Forelimb muscle (tissue), 1 donor: ENCODE measurements around the gene ADGRG3. TPM values are rescaled to one million over a fixed set of nuclear protein-coding genes. Genes with fewer than 3 reads are reported as not detected.

Source experiments
- DNase-seq: peaks from one replicate; pipeline ENCODE4 v3.0.0-alpha.2; 2013; ENCODE audit warnings: low read depth
- polyA plus RNA-seq: library from polyadenylated mRNA; unstranded; fragments of 120-200 nt; gene quantifications from one replicate; pipeline ENCODE4 v1.2.1, GENCODE V29; 2013; ENCODE audit not compliant: insufficient read length

The ADGRG3 gene
- polyA plus RNA-seq, 1 donor = 0.29 TPM

- DNase-seq = no peak
Observed at GRCh38 chr16:57735755-57736418, 67.8 kb downstream of the ADGRG3 start, which contains the start of gene KATNB1. Gene KATNB1, plus strand, starts transcription at chr16:57735770. Its CDS starts 1,474 bp downstream, at chr16:57737244.

GRCh38 chr16:57736419-57737351 is 68.6 kb downstream of the ADGRG3 start:
- DNase-seq = peak; percentile 29

- DNase-seq = no peak
Observed at GRCh38 chr16:57738844-57739243, 70.7 kb downstream of the ADGRG3 start.

Other genes with a start within 250 kb of the ADGRG3 start
- gene CIAPIN1, start 220.9 kb upstream of the ADGRG3 start, polyA plus RNA-seq = 65.4 TPM
- gene COQ9, start 220.8 kb upstream of the ADGRG3 start, polyA plus RNA-seq = 76.5 TPM
- gene POLR2C, start 205.6 kb upstream of the ADGRG3 start, polyA plus RNA-seq = 44.2 TPM
- gene DOK4, start 181.8 kb upstream of the ADGRG3 start, polyA plus RNA-seq = 8.4 TPM
- gene CCDC102A, start 131.7 kb upstream of the ADGRG3 start, polyA plus RNA-seq = 12.2 TPM
- gene ADGRG5, start 125.7 kb upstream of the ADGRG3 start, polyA plus RNA-seq = 1.7 TPM
- 5.8 TPM for gene ADGRG1, start 39.7 kb upstream of the ADGRG3 start, polyA plus RNA-seq
- 0.28 TPM for gene DRC7, start 26.5 kb downstream of the ADGRG3 start, polyA plus RNA-seq
- 44.6 TPM for gene KATNB1, start 67.5 kb downstream of the ADGRG3 start, polyA plus RNA-seq
- 15.2 TPM for gene KIFC3, start 134.2 kb downstream of the ADGRG3 start, polyA plus RNA-seq